Sigmoid colon (tissue), 7 donors: ENCODE results near the gene TOB1. TPM values are rescaled to one million over a fixed set of nuclear protein-coding genes. Genes with fewer than 3 reads are reported as not detected.

Experiments used
- DNase-seq: peaks from one replicate; pipeline ENCODE4 v3.0.0-alpha.2; 2019
- H3K27ac ChIP-seq, 4 donors: fragments of 200-600 bp; sonication (generic); one replicate each; pipeline ENCODE4 v1.5.1; 2016 to 2019; ENCODE audit warnings: mild to moderate bottlenecking in 1 of 4
- H3K27me3 ChIP-seq, 3 donors: fragments of 200-600 bp; sonication (generic); one replicate each; pipeline ENCODE4 v1.5.1; 2019; ENCODE audit warnings: mild to moderate bottlenecking in 1 of 3
- H3K36me3 ChIP-seq, 4 donors: fragments of 200-600 bp; sonication (generic); one replicate each; pipeline ENCODE4 v1.5.1; 2016 to 2019
- H3K4me1 ChIP-seq, 4 donors: fragments of 200-600 bp; sonication (generic); one replicate each; pipeline ENCODE4 v1.5.1; 2017 to 2019
- H3K4me3 ChIP-seq, 4 donors: fragments of 200-600 bp; sonication (generic); one replicate each; pipeline ENCODE4 v1.5.1; 2017 to 2019; ENCODE audit warnings: mild to moderate bottlenecking in 2 of 4, moderate library complexity in 1 of 4
- H3K9me3 ChIP-seq, 4 donors: fragments of 200-600 bp in 3 of 4; sonication (generic) in 3 of 4; one replicate each; pipeline versions ENCODE4 v1.5.1 to v1.6.1; 2013 to 2019
- CTCF ChIP-seq, 4 experiments: fragments of 450-650 bp in 3 of 4; fragments of 200-600 bp in 1 of 4; IDR thresholded peaks; one replicate each; pipeline ENCODE4 v1.5.1; 2016 to 2019; ENCODE audit warnings: antibody characterized with exemption in 4 of 4, mild to moderate bottlenecking in 3 of 4, moderate library complexity in 2 of 4
- EP300 ChIP-seq, 4 donors: sonication (generic); formaldehyde crosslinking; IDR thresholded peaks; one replicate each; pipeline ENCODE4 v1.6.1; 2017; ENCODE audit warnings: antibody characterized with exemption in 4 of 4
- POLR2A ChIP-seq, 2 donors: fragments of 450-650 bp; IDR thresholded peaks; one replicate each; pipeline ENCODE4 v1.6.1; 2016; ENCODE audit warnings: antibody characterized with exemption in 2 of 2, mild to moderate bottlenecking in 2 of 2, moderate library complexity in 2 of 2
- POLR2AphosphoS5 ChIP-seq, 4 donors: sonication (generic); formaldehyde crosslinking; IDR thresholded peaks; one replicate each; pipeline ENCODE4 v1.6.1; 2017; ENCODE audit warnings: antibody characterized with exemption in 4 of 4
- WGBS, 2 donors: extraction: QIAGEN DNeasy Blood & Tissue Kit; methylation state at CpG; one replicate each; pipeline ENCODE4 v1.1.7; 2013; 5-methylcytosine and 5-hydroxymethylcytosine counted together
- intact Hi-C: fragments of 100-400 bp; cut with DNase I; formaldehyde crosslinking; loops from one replicate; pipeline ENCODE4 v1.15.1; 2023
- polyA plus RNA-seq, 3 donors: library from polyadenylated mRNA; stranded (reverse); fragments of 200-250 nt; gene quantifications; one replicate each; pipeline ENCODE4 v1.2.3, GENCODE V29; 2013
- total RNA-seq, 4 donors: library from RNA; depleted of rRNA; stranded (reverse); fragments of >200 nt; gene quantifications; one replicate each; pipeline ENCODE4 v1.1.0, GENCODE V29; 2016
- donor health status: healthy with polysubstance abuse.
- donor health status: Bipolar disorder and iron deficiency.
- donor health status: healthy.

The TOB1 gene
- total and polyA plus RNA-seq, 7 donors: 16.2 to 57.1 (median 31.1) TPM

- Histone ChIP-seq H3K9me3 (no peaks in the 10 kb centered on the region), H3K4me1 (peaks cover 0 to 11% (median 2%) of the 10 kb centered on the region in 4 donors), H3K4me3 (no peak overlapping the region), H3K36me3 (no peaks in the 10 kb centered on the region), H3K27me3 (no peaks in the 10 kb centered on the region), H3K27ac (no peak overlapping the region)
- intact Hi-C loops: no loop called here
- TF ChIP-seq CTCF (IDR thresholded peaks at IDR 0.05) (no peak), POLR2A (IDR thresholded peaks at IDR 0.05) (no peak), POLR2AphosphoS5 (IDR thresholded peaks at IDR 0.05) (no peak), EP300 (IDR thresholded peaks at IDR 0.05) (no peak)
- WGBS, 2 donors: 89 to 92% methylated on average over 4 of the region's 4 CpGs
- DNase-seq: no peak
Observed at GRCh38 chr17:50818261-50818660, 47.9 kb downstream of the TOB1 start.

- DNase-seq: no peak
- intact Hi-C loops: loop anchor here (1.0 kb wide), 1 partner anchor 24 kb away; no protein-coding TSS in a partner anchor
- H3K4me3 ChIP-seq: no peak overlapping the region
- WGBS, 2 donors: 67 to 76% methylated on average over 7 of the region's 7 CpGs
- no peaks in the 10 kb centered on the region for H3K9me3 ChIP-seq
- H3K4me1 ChIP-seq: peaks cover 0 to 11% (median 2%) of the 10 kb centered on the region in 4 donors
- H3K27me3 ChIP-seq: no peaks in the 10 kb centered on the region
- TF ChIP-seq EP300 (IDR thresholded peaks at IDR 0.05): no peak
- TF ChIP-seq POLR2A (IDR thresholded peaks at IDR 0.05): no peak
- TF ChIP-seq CTCF (IDR thresholded peaks at IDR 0.05): no peak
- no peak for TF ChIP-seq POLR2AphosphoS5 (IDR thresholded peaks at IDR 0.05)
- H3K27ac ChIP-seq: no peak overlapping the region
- H3K36me3 ChIP-seq: no peaks in the 10 kb centered on the region
Observed at GRCh38 chr17:50817838-50818237, 48.3 kb downstream of the TOB1 start.

GRCh38 chr17:50816771-50817751 lies 49.1 kb downstream of the TOB1 start:
- H3K36me3 ChIP-seq: no peaks in the 10 kb centered on the region
- no peaks in the 10 kb centered on the region for H3K27me3 ChIP-seq
- H3K4me1 ChIP-seq: peaks cover 0 to 11% (median 2%) of the 10 kb centered on the region in 4 donors
- H3K27ac ChIP-seq: no peak overlapping the region
- 22 to 29% methylated on average over 27 of the region's 27 CpGs for WGBS, 2 donors
- no peak for DNase-seq
- no peak for TF ChIP-seq EP300 (IDR thresholded peaks at IDR 0.05)
- TF ChIP-seq CTCF (IDR thresholded peaks at IDR 0.05): peak; percentile 26 to 80 (median 48)
- H3K9me3 ChIP-seq: no peaks in the 10 kb centered on the region
- peak overlapping the region in 1 of 4 donors; percentile 21 for H3K4me3 ChIP-seq
- intact Hi-C loops: loop anchor here (1.0 kb wide), 1 partner anchor 25 kb away; no protein-coding TSS in a partner anchor

GRCh38 chr17:50816271-50816670 lies 49.9 kb downstream of the TOB1 start:
- no peaks in the 10 kb centered on the region for H3K9me3 ChIP-seq
- intact Hi-C loops: no loop called here
- no peak overlapping the region for H3K4me3 ChIP-seq
- H3K27me3 ChIP-seq: no peaks in the 10 kb centered on the region
- H3K4me1 ChIP-seq: peaks cover 0 to 11% (median 2%) of the 10 kb centered on the region in 4 donors
- TF ChIP-seq POLR2A (IDR thresholded peaks at IDR 0.05) (no peak), CTCF (IDR thresholded peaks at IDR 0.05) (no peak), EP300 (IDR thresholded peaks at IDR 0.05) (no peak), POLR2AphosphoS5 (IDR thresholded peaks at IDR 0.05) (no peak)
- no peaks in the 10 kb centered on the region for H3K36me3 ChIP-seq
- WGBS, 2 donors: 75 to 85% methylated on average over 5 of the region's 5 CpGs
- no peak overlapping the region for H3K27ac ChIP-seq
- DNase-seq: no peak
